NCI-H1048 (cell line): ENCODE measurements around the gene TCF25.
"Not testable (repeated sequence)": the region's sequence is repeated elsewhere in the genome, so short reads cannot be mapped to it uniquely, and the experiment has no call there.

Source experiments
- DNase-seq: peaks from one replicate; lab custom pipeline; 2025; lab: John Stamatoyannopoulos, UW

Gene TCF25

DNA sequence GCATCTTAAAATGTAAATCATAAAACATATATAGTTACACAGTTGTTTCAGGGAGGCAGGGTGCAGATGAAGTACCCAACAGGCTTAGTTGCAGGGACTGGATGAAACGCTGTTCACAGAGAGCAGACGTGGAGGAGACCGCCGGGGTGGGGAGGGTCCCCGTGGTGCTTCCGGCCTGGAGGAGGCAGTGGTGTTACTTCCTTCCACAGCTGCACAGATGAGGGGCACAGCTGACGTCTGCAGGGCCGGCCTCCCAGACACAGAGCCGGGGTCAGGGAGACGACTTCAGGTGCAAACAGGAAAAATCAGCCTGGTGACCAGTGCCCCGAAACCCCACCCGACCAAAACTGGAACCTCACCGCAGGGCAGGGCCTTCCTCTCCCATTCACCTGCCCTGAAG is 28.0 kb upstream of the TCF25 start:
- DNase-seq, result no peak

DNA sequence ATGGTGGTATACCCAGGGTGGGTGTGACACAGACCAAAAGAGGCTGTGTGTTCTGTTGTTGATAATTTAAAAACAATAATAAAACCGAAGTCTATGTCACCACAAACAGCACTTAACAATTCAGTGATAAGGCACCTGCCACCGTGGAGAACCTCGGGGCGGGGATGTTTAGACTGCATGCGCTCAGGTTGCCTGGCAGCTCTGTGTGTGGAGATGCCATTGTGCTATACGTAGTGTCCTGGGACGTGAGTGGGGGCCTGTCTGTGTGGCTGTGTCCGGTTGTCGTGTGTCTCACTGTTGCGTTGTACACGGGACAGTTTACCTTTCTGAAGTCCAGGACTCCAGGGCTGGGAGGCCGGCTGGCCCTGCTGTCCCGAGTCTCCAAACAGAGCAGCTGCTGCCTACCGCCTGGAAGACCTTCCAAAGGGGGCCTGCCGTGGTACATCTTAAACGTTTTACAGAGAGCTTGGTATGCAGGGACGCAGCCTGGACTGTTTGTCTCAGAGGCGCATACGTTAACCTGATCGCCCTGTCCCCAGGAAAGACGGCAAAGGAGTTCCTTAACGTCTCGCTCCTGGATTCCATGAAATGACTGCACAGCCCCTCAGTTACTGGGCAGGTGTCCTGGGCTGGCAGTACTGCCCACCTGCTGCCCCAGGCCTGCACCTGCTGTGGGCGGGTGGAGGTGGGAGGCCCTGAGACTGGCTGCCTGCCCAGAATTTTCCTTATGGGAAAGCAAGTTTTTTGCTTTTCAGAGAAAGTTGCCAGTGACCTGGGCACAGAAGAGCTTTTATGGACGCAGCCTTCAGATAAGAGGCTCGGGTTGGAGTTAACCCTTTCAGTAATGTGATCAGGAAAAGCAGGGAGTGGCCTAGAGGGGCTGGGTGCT is 26.1 kb upstream of the TCF25 start:
- DNase-seq, result no peak

DNA sequence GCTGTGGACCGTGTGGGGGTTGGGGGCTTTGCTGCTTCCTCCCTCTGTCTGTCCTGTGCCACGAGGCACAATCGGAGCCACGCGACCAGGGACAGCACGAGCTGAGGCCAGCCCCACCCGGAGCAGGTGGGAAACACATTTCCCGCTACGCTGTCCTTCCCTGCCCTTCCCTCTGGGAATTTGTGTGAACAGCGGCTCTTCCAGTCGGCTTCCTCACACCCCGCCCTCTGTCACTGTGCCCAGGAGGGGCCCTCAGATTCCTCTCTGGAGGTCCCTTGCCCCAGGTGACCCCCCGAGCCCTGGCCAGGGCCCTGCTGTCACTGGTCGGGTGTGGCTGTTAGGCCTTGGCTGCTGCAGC is 25.5 kb upstream of the TCF25 start:
- no peak for DNase-seq

DNA sequence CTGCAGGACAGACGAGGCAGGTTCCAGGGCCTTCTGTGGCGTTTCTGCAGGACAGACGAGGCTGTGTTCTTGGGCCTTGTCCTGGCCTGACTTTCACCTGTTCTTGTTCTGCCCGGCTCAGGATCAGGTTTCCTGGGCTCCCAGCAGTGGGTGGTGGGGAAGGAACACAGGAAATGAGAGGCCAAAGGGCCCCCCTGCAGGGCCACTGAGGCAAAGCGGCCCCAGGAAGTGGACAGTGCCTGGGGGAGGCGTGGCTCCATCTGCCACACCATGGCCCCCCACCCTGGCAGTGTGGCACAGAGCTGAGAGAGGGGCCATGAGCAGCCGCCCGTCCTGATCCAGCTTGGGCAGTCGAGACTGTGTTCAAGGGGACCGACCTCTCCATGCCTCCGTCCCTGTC is 24.4 kb upstream of the TCF25 start:
- DNase-seq, result no peak

DNA sequence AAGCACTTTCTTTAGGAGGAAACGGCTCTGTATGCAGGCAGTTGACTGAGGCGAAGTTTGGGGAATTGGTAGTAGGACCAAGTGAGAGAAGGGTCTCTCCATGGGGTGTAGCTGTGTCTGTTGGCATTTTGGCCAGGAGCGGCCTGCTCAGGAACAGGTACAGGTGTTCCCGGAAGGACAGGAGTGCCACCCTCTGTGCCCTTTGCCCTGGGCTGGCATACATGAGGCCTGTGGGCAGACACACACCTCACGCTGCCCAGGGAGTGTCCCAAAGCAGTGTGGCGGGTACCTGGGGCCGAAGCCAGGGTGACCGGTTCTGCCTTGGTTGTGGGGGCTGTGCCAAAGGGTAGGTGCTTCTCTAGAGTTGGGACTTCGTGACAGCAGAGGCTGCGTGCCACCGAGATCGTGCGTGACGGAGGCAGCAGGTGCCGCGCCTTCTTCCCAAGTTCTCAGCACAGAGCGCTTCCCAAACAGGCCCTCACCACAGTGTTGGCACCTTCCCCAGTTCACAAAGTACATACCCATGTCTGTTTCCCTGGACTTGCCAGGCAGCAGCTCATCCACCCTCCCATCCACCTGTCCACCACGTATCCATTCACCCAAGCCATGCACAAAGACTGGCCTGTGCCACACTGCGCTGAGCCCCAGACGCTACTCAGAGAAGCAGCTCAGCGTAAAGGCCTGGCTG is 19.9 kb upstream of the TCF25 start:
- no peak for DNase-seq

DNA sequence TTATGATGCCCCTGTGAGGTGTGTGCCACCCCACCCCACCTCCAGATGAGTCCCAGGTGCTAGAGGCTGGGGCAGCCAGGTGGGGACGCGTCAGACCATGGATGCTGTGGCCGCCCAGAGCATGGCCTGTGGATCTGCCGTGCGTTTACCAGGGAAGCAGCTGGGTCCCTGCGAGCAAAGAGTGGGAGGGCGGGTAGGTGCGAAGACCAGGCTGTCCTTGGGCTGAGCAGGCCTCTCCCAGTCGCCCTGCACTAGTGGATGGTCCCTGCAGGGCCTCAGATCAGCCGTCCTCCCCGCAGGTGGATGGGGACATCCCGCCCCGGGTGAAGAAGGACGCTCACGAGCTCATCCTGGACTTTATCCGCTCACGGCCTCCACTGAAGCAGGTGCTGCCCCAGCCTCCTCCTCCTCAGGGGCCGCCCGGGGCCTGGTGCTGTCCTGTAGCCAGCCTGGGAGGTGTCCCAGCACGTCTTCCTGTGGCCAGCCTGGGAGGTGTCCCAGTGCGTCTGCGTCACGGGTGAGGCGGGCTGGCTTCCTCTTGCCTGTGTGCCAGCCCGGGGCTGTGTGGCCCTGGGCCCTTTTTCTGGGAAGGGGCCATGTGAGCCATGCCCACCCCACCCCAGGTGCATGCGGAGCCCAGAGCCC is 18.0 kb upstream of the TCF25 start:
- DNase-seq, result no peak

DNA sequence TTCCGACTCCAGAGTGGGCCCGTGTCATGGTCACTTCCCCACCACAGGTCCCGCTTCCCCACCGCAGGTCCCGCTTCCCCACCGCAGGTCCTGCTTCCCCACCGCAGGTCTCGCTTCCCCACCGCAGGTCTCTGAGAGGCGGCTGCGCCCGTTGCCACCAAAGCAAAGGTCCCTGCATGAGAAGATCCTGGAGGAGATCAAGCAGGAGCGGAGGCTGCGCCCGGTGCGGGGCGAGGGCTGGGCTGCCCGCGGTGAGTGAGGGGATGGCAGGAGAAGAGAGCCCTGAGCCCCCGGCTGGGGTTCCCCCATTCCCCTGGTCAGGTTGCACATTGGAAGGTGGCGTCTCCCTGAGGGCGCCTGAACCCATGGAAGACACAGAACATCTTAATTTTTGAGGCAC is 17.4 kb upstream of the TCF25 start:
- no peak for DNase-seq

DNA sequence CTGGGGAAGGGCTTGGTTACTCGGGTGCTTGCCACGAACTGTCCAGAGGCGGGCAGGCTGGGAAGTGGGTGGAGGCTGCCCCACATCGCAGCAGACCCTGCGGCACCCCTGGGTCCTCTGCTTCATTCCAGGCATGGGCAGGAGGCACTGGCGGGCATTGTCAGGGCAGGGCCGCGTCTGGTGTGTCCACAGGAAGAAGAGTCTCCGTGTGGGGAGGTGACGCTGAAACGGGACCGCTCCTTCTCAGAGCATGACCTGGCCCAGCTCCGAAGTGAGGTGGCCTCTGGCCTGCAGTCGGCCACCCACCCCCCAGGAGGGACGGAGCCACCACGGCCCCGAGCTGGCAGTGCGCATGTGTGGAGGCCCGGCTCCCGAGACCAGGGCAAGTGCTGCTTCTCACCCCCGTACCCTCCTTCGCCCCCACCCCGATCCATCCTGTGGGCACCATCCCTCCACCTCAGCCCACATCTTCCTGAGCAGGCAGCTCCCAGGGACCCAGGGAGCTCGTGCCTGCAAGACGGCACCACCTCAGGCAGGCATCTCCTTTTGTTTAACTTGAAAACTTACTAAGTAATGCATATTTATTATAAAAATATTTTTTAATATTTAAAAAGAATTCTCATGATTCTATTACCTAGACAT is 14.3 kb upstream of the TCF25 start:
- DNase-seq, result no peak

DNA sequence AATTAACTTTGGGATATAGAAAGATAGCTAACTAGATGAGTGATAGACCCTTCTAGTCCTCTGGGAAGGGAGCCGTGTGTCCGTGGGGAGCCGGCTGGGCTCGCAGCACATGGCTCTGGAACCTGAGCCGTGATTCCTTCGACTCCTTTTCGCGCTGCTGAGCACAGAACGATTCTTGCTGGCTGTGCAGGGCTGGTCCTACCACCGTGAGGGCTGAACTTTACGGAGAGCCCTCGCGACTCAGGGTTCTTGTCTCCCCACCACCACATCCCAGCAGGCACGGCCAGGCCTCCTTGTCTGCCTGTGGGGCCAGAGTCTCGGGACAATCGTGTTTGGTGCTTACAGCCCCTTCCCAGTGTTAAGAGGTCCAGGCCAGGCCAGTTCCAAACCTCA is 13.8 kb upstream of the TCF25 start:
- no peak for DNase-seq

DNA sequence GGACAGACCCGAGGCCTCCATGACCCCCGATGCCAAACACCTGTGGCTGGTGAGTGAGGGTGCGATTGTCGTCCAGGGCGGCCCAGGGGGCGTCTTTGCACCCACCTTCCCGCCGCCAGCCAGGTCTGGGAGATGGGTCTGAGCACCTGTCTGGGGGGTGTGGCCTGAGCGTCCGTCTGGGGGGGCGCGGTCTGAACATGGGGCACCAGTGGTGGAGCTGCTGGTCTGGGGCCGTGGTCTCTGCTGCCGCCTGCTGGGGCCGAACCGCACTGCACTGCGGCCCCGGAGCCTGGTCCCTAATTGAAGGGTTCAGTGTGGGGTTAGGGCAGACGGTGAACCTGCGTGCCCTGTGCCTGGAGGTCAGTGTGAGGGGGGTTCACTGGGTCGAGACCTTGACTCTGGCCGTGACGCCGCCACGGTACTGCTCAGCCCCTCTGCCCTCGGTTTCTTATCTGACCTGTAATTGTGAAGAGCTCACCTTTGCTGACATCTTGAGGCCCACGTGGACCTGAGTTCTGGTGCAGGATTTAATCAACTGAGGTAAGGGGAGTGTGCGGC is 12.6 kb upstream of the TCF25 start:
- no peak for DNase-seq

DNA sequence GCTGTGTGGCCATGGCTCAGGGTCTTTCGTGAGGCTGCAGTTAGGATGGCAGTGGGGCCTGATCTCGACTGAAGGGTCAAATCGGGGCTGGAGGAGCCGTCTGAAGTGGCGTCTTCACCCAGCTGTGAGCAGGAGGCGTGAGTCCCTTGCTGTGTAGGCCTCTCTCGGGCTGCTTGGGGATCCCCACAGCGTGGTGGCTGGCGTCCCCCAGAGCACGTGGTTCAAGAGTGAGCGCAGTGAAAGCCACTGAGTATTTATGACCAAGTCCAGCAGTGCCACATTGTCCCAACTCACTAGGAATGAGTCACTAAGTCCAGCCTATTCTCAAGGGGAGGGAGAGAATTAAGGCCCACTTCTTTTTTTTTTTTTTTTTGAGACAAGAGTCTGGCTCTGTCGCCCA is 11.7 kb upstream of the TCF25 start:
- DNase-seq, result no peak

DNA sequence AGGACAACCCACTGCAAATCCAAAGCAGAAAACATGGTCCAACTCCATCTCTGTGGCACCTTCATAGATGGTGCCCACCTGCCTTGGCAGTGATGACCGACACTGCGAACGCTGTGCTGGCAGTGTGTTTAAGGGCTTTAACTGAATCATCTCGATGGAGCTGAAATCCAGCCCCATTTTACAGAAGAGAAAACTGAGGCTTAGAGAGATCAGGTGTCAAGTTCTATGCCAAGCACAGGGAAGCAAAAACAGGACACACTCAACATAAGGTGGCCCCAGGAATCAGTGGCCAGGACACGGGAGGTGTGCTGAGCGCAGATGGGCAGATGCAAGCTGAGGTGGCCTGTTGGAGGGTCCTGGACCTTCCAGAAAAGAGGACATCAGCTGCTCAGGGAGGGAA is 10.7 kb upstream of the TCF25 start:
- no peak for DNase-seq

DNA sequence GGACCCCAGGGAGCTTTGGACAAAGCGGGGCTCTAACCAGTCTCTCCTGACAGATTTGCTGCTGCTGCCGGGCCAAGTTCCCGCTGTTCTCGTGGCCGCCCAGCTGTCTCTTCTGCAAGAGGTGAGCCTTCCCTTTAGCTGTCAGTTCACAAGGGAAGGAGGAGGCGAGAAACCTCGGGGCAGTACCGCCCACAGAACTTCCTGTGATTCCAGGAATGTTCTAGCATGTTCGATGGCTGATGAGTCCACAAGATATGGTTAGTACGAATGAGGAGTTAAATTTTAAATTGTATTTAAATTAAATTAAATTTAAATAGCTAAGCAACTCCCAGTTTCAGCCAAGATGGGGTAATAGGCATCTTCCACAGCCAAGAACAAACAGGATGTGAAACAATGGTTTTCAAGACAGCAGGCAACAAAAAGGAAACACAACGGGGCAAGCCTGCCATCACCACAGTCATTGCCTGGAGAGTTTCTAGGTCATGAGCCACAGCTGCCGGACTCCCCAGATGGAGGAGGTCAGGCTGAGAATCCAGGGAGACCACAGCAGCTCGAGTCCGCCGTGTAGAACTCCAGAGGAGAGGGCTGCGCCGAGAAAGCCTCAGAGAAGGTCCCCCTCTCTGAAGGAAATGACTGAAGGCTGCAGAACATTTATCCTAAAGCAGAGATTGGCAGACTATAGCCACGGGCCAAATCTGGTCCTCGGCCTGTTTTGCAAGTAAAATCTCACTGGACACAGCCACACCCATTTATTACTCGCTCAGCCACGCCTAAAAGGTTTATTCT is 9.5 kb upstream of the TCF25 start:
- no peak for DNase-seq

DNA sequence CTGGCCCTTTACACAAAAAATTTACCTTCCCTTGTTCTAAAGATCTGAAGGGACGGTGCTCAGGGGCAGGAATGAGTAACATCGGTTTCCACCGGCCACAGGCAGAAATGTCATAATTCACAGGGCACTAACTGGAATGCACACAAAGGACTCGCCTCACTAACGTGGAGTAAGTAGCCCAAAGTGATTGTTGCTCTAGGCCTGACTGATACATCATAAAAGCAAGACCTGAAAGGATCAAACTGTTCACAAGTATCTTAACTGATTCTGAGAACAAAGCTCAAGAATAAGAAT is 8.9 kb upstream of the TCF25 start:
- no peak for DNase-seq

DNA sequence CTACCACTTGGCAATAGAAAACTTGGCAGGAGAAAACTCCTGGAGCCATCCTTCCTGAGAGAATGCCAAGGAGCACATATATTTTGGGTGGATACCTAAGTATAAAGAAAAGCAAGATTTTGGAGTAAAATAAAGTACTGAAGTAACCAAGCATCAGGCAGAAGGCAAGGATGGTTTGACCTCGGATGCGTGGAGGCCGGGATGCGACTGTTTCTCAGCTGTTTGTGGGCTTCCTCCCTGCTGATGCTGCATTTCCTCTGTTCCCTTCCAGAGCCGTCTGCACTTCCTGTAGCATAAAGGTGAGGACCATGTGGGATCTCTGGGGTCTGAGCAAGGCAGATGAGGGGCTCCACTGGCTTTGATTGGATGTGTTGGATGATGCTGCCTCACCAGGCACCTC is 5.5 kb upstream of the TCF25 start:
- no peak for DNase-seq

DNA sequence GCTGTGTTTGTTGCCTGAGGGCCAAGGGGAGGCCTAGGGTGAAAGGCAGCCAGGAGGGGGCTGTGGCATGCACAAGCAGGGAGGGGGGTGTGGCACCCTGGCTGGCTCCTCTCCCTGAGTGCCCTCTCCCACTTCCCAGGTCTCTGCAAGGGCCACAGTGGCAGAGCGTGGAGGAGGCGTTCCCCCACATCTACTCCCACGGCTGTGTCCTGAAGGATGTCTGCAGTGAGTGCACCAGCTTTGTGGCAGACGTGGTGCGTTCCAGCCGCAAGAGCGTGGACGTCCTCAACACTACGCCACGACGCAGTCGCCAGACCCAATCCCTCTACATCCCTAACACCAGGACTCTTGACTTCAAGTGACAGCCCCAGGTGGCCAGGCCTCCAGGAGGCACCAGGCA is 3.5 kb upstream of the TCF25 start:
- no peak for DNase-seq

DNA sequence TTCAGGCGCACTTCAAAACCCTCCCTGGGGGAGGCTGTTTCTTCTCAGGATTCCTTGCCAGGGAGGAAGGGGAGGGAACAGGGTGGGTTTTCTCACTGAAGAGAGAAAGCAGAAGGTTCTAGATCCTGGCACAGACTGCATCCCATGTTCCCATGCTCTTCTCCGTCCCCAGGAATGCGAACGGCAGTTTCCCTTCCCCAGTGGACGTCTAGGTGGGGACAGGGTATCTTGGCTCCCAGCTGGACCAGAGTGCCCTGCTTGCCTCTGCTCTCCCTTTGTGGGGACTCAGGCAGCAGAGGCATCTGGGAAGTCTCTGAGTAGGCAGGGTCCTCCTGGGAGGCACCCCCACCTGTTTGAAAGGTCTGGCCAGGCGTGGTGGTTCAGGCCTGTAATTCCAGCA is 3.0 kb upstream of the TCF25 start:
- DNase-seq, result no peak

DNA sequence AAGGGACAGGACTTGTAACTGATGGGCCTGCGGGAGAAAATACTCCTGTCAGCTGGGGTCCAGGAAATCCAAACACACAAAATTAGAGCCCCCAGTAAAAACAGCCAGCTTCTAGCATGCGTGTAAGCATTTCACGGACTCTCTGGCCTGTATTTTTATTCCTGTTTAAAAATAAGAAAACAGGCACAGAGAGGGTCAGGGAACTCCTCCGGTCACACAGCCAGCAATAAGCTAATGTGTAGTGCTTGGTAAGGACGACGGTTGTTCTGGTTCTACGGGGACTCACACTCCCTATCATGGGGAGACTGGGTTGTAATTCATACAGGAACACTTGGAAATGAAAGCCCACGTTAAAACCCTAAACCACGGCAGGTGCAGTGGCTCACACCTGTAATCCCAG is 1.5 kb upstream of the TCF25 start:
- DNase-seq, result no peak

DNA sequence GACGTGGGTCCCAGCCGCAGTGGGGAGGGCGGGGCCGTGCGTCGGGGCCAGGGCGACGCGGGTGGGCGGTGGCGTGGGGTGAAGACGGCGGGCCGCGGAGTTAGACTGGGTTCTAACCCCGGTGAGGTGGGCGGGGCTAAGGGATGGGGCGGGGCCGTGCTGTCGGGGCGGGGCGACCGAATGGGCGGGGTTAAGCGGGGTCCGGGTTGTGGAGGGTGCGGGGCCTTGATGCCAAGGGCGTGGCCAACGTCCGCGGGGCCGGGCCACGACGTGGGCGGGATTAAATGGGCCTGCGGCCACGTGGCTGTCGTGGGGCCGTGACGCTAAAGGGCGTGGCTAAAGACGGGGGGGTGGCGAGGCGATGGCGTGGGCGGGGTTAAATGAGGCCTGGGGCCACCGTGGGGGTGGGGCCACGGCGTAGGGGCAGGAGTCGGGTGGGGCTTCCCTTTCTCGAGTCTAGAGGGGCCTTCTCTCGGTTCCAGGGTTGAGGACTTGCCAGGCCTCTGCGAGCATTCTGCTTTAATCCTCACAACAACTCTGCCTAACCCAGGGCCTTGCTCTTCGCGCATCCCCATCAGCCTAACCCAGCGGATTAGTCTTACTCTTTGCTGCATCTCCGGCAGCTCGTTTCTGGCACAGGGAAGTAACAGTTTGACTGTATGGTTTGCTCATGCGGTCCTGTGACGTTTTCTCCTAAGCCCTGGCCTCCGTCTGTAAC is 739 bp downstream of the TCF25 start:
- DNase-seq, result peak; percentile 62

DNA sequence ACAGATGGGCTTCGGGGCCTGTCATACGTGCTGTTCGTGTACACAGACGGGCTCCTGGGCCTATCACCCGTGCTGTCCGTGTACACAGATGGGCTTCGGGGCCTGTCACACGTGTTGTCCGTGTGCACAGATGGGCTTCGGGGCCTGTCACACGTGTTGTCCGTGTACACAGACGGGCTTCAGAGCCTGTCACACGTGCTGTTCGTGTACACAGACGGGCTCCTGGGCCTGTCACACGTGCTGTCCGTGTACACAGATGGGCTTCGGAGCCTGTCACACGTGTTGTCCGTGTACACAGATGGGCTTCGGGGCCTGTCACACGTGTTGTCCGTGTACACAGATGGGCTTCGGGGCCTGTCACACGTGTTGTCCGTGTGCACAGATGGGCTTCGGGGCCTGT is 5.7 kb downstream of the TCF25 start:
- DNase-seq, result not testable (repeated sequence)
